SH-SY5Y (cell line): ENCODE measurements around the gene GRIFIN.

Experiments
- GATA2 ChIP-seq: IDR thresholded peaks from 2 replicates; pipeline ENCODE4 v1.6.1; 2011; ENCODE audit warnings: mild to moderate bottlenecking, low read depth, low read length
- GATA3 ChIP-seq: IDR thresholded peaks from 2 replicates; pipeline ENCODE4 v1.6.1; 2011; ENCODE audit warnings: low read depth, mild to moderate bottlenecking, low read length, moderate library complexity

DNA sequence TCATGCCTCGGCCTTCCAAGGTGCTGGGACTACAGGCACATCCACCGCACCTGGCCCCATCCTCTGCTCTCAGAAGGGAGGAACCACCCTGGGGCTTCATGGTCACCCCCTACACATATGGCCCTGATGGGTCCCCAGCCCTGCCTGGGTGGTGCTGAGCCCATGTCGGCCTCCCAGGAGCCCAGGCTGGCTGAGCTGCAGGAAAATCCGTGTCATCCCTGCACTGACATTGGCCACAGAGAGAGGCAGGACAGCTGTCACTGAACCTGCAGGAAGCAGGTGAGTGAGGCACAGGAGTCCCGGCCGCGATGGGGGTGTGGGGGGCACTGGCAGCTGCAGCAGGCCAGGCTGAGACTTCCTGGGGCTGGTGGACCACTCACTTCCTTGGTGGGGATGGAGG, 8.0 kb downstream of the GRIFIN start:
- no peak for TF ChIP-seq GATA2
- no peak for TF ChIP-seq GATA3
